ENCODE data around the gene KIF26B.

Gene KIF26B

GRCh38 chr1:245383396-245384330, 228.9 kb downstream of the KIF26B start:
- H3K4me3 ChIP-seq (replicated peaks in 1 of 2; ENCODE audit: low read depth in 2 of 2, low read length in 2 of 2) = no peak overlapping the region
- DNase-seq (ENCODE audit: low read depth in 2 of 2) = no peak
- no peak for TF ChIP-seq CTCF (IDR thresholded peaks at IDR 0.05; ENCODE audit: low read depth, low read length)

GRCh38 chr1:245386297-245386971, 231.6 kb downstream of the KIF26B start:
- no peak for DNase-seq (ENCODE audit: low read depth in 2 of 2)
- H3K4me3 ChIP-seq (replicated peaks in 1 of 2; ENCODE audit: low read depth in 2 of 2, low read length in 2 of 2) = no peak overlapping the region
- no peak for TF ChIP-seq CTCF (IDR thresholded peaks at IDR 0.05; ENCODE audit: low read depth, low read length)

- TF ChIP-seq CTCF (IDR thresholded peaks at IDR 0.05; ENCODE audit: low read depth, low read length) = no peak
- no peak for DNase-seq (ENCODE audit: low read depth in 2 of 2)
- H3K4me3 ChIP-seq (replicated peaks in 1 of 2; ENCODE audit: low read depth in 2 of 2, low read length in 2 of 2) = no peak overlapping the region
Measured at GRCh38 chr1:245388687-245389086, 233.9 kb downstream of the KIF26B start.

GRCh38 chr1:245389873-245390272, 235.1 kb downstream of the KIF26B start:
- DNase-seq (ENCODE audit: low read depth in 2 of 2) = no peak
- TF ChIP-seq CTCF (IDR thresholded peaks at IDR 0.05; ENCODE audit: low read depth, low read length) = no peak
- H3K4me3 ChIP-seq (replicated peaks in 1 of 2; ENCODE audit: low read depth in 2 of 2, low read length in 2 of 2) = no peak overlapping the region

GRCh38 chr1:245390975-245391374, 236.2 kb downstream of the KIF26B start:
- no peak for TF ChIP-seq CTCF (IDR thresholded peaks at IDR 0.05; ENCODE audit: low read depth, low read length)
- H3K4me3 ChIP-seq (replicated peaks in 1 of 2; ENCODE audit: low read depth in 2 of 2, low read length in 2 of 2) = no peak overlapping the region
- no peak for DNase-seq (ENCODE audit: low read depth in 2 of 2)

GRCh38 chr1:245393694-245394093, 238.9 kb downstream of the KIF26B start:
- no peak for TF ChIP-seq CTCF (IDR thresholded peaks at IDR 0.05; ENCODE audit: low read depth, low read length)
- no peak for DNase-seq (ENCODE audit: low read depth in 2 of 2)
- H3K4me3 ChIP-seq (replicated peaks in 1 of 2; ENCODE audit: low read depth in 2 of 2, low read length in 2 of 2) = no peak overlapping the region
